Umbilical cord (tissue), 2 donors: ENCODE results near the gene LRRC58. TPM values are rescaled to one million over a fixed set of nuclear protein-coding genes. Genes with fewer than 3 reads are reported as not detected.
"Not testable (repeated sequence)": the region's sequence is repeated elsewhere in the genome, so short reads cannot be mapped to it uniquely, and the experiment has no call there.

Experiments used
- DNase-seq: peaks from one replicate; pipeline ENCODE4 v3.0.0-alpha.2; 2015; ENCODE audit warnings: low spot score
- total RNA-seq: library from RNA; depleted of rRNA; stranded (reverse); fragments of >200 nt; gene quantifications from one replicate; pipeline ENCODE4 v1.2.3, GENCODE V29; 2014; ENCODE audit warnings: low replicate concordance; ENCODE audit not compliant: insufficient read depth

LRRC58 gene
- total RNA-seq, 1 donor from 2014 or later: 31.8 TPM

GRCh38 chr3:120341658-120342346, 7.4 kb downstream of the LRRC58 start:
- DNase-seq: no peak

- no peak for DNase-seq
Observed at GRCh38 chr3:120339362-120339761, 9.8 kb downstream of the LRRC58 start.

- no peak for DNase-seq
Observed at GRCh38 chr3:120338517-120338916, 10.6 kb downstream of the LRRC58 start.

GRCh38 chr3:120332646-120333045, 16.5 kb downstream of the LRRC58 start:
- DNase-seq: no peak

- no peak for DNase-seq
Observed at GRCh38 chr3:120331076-120331475, 18.1 kb downstream of the LRRC58 start.

- no peak for DNase-seq
Observed at GRCh38 chr3:120326784-120327183, 22.4 kb downstream of the LRRC58 start.

- no peak for DNase-seq
Observed at GRCh38 chr3:120324190-120324589, 25.0 kb downstream of the LRRC58 start.

GRCh38 chr3:120323761-120324160, 25.4 kb downstream of the LRRC58 start:
- not testable (repeated sequence) for DNase-seq

- no peak for DNase-seq
Observed at GRCh38 chr3:120311863-120312794, 37.0 kb downstream of the LRRC58 start.

GRCh38 chr3:120306519-120307455, 42.4 kb downstream of the LRRC58 start:
- no peak for DNase-seq

- DNase-seq: peak; percentile 19
Observed at GRCh38 chr3:120304616-120305015, 44.5 kb downstream of the LRRC58 start.

GRCh38 chr3:120302361-120302760, 46.8 kb downstream of the LRRC58 start:
- DNase-seq: peak; percentile 79

- no peak for DNase-seq
Observed at GRCh38 chr3:120300971-120301370, 48.2 kb downstream of the LRRC58 start.

GRCh38 chr3:120299403-120299802, 49.8 kb downstream of the LRRC58 start:
- no peak for DNase-seq

- no peak for DNase-seq
Observed at GRCh38 chr3:120298996-120299395, 50.2 kb downstream of the LRRC58 start.

- DNase-seq: not testable (repeated sequence)
Observed at GRCh38 chr3:120291552-120291951, 57.6 kb downstream of the LRRC58 start.

GRCh38 chr3:120289636-120290035, 59.5 kb downstream of the LRRC58 start:
- DNase-seq: no peak

GRCh38 chr3:120286465-120286864, 62.7 kb downstream of the LRRC58 start:
- DNase-seq: no peak

GRCh38 chr3:120285508-120285841, 63.7 kb downstream of the LRRC58 start:
- DNase-seq: no peak

GRCh38 chr3:120284747-120285507, 64.2 kb downstream of the LRRC58 start, which contains the start of gene GPR156:
Gene GPR156 (minus strand): TSS chr3:120285222. CDS start chr3:120244098, 41,124 bp downstream.
- no peak for DNase-seq

GRCh38 chr3:120281261-120281660, 67.9 kb downstream of the LRRC58 start:
- DNase-seq: no peak
